ENCODE data around the gene HNRNPC. TPM values are rescaled to one million over a fixed set of nuclear protein-coding genes. Genes with fewer than 3 reads are reported as not detected.

HNRNPC gene
- total and polyA plus RNA-seq, 12 donors = 227 to 358 (median 269) TPM

DNA sequence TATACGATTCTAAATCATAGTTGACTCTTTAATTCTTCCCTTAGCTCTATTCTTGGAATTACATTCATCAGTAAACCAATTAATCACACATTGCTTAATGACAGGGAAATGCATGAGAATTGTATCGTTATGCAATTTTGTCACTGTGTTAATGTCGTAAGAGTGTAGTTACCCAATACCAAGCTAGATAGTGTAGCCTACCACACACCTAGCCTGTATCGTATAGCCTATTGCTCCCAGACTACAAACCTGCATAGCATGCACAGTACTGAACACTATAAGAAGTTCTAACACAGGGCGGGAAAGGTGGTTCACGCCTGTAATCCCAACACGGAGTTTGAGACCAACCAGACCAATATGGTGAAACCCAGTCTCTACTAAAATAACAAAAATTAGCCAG lies 24.7 kb downstream of the HNRNPC start:
- Histone ChIP-seq H3K27ac (no peak overlapping the region), H3K36me3 (peaks cover 0 to 89% (median 9%) of the 10 kb centered on the region in 9 donors), H3K27me3 (no peaks in the 10 kb centered on the region), H3K4me3 (no peak overlapping the region), H3K9me3 (no peaks in the 10 kb centered on the region), H3K4me1 (peaks cover 7 to 91% (median 32%) of the 10 kb centered on the region in 9 donors)
- no peak for ATAC-seq
- intact Hi-C loops (cut with DNase I) = loop anchor here in 4 of 10 donors (5.0 to 10.0 kb wide), 2 partner anchors 138 to 140 kb away; partner anchors contain the start of gene SUPT16H (in 4 of the 4)
- 88 to 89% methylated on average over 7 of the region's 7 CpGs for WGBS, 2 donors
- DNase-seq = no peak
- TF ChIP-seq, protein P1, sequence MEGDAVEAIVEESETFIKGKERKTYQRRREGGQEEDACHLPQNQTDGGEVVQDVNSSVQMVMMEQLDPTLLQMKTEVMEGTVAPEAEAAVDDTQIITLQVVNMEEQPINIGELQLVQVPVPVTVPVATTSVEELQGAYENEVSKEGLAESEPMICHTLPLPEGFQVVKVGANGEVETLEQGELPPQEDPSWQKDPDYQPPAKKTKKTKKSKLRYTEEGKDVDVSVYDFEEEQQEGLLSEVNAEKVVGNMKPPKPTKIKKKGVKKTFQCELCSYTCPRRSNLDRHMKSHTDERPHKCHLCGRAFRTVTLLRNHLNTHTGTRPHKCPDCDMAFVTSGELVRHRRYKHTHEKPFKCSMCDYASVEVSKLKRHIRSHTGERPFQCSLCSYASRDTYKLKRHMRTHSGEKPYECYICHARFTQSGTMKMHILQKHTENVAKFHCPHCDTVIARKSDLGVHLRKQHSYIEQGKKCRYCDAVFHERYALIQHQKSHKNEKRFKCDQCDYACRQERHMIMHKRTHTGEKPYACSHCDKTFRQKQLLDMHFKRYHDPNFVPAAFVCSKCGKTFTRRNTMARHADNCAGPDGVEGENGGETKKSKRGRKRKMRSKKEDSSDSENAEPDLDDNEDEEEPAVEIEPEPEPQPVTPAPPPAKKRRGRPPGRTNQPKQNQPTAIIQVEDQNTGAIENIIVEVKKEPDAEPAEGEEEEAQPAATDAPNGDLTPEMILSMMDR (IDR thresholded peaks at IDR 0.05) = no peak

DNA sequence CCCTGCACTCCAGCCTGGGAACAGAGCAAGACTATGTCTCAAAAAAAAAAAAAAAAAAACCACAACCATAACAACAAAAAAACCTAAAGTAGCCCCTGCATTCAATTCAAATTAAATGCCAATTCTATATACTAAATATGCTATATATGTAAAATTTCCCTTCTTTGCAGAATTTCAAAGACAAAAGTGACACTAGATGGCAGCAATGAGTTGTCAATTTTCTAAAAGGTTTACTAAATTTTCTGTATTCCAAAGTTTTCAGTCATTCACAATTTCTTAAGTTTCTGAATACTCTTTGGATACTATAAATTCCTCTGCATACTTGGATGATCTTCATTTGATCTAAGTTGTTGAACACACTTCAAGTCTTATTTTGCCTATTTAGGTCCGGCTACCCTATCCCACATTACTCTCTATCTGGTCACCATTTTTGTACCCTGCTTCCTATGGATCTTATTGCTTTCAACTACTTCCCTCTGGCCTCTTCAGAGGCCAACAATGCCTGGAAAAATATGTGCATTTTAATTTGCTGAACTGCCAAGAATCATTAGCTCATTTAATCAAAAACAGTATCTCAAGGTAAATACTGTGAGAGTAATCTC lies 27.9 kb downstream of the HNRNPC start:
- 87 to 88% methylated on average over 1 of the region's 1 CpG for WGBS, 2 donors

DNA sequence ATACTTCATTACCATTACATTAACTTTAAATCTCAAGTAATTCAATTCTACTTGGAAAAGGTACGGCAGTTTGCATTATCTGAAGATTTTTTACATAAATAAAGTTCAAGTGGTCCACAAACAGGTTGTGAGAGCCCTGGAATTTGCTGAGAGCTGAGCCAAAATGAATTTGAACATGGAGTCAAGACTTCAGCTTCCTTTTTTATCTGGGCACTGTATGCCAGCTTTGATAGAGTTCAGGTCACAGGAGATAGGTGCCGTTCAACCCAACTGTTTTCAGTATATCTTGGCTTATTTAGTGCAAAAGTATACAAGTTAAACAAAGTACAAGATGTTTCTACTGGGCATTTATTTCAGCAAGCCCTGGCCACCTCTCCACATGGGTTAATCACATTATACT lies 28.8 kb downstream of the HNRNPC start:
- ATAC-seq (peak in 3 of 8 donors; percentile 28 to 43 (median 37)), DNase-seq (no peak)
- intact Hi-C loops (cut with DNase I) = loop anchor here in 4 of 10 donors (5.0 to 10.0 kb wide), 2 partner anchors 142 to 144 kb away; partner anchors contain the start of gene SUPT16H (in 4 of the 4)
- Histone ChIP-seq H3K27ac (peak overlapping the region in 2 of 10 donors; percentile 16 to 52), H3K4me3 (no peak overlapping the region), H3K27me3 (no peaks in the 10 kb centered on the region), H3K4me1 (peaks cover 10 to 86% (median 52%) of the 10 kb centered on the region in 9 donors), H3K36me3 (peaks cover 0 to 88% (median 8%) of the 10 kb centered on the region in 9 donors), H3K9me3 (no peaks in the 10 kb centered on the region)
- 36 to 54% methylated on average over 2 of the region's 2 CpGs for WGBS, 2 donors
- TF ChIP-seq, protein P1 (IDR thresholded peaks at IDR 0.05) = no peak

More for the DNA sequence above, 27.9 kb downstream of the HNRNPC start:
- Histone ChIP-seq H3K4me1 (peaks cover 10 to 87% (median 49%) of the 10 kb centered on the region in 9 donors), H3K27ac (peak overlapping the region in 1 of 10 donors; percentile 52), H3K27me3 (no peaks in the 10 kb centered on the region), H3K36me3 (peaks cover 0 to 89% (median 8%) of the 10 kb centered on the region in 9 donors), H3K9me3 (no peaks in the 10 kb centered on the region), H3K4me3 (no peak overlapping the region)
- TF ChIP-seq, protein P1 (IDR thresholded peaks at IDR 0.05) = peak in 8 of 9 donors; percentile 22 to 59 (median 46)
- ATAC-seq (no peak), DNase-seq (no peak)
- intact Hi-C loops (cut with DNase I) = loop anchor here in 4 of 10 donors (5.0 to 10.0 kb wide), 2 partner anchors 141 to 143 kb away; partner anchors contain the start of gene SUPT16H (in 4 of the 4)

DNA sequence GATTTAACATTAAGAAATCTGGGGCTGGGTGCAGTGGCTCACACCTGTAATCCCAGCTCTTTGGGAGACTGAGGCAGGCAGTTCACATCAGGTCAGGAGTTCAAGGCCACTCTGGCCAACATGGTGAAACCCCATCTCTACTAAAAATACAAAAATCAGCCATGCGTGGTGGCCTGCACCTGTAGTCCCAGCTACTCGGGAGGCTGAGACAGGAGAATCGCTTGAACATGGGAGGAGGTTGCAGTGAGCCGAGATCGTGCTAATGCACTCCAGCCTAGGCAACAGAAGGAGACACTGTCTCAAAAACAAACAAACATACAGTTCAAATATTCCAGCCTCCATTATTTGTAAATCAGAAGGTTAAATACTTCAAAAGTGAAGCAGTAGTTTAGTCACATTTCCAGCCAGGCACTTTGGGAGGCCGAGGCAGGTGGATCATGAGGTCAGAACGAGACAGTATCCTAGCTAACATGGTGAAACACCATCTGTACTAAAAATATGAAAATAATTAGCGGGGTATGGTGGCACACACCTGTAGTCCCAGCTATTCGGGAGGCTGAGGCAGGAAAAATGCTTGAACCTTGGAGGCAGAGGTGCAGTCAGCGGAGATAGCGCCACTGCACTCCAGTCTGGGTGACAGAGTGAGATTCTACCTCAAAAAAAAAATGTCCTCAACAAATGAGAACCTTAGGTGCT lies 30.3 kb downstream of the HNRNPC start:
- Histone ChIP-seq H3K9me3 (no peaks in the 10 kb centered on the region), H3K27me3 (no peaks in the 10 kb centered on the region), H3K4me1 (peaks cover 8 to 95% (median 66%) of the 10 kb centered on the region in 9 donors), H3K36me3 (peaks cover 0 to 86% (median 8%) of the 10 kb centered on the region in 9 donors), H3K4me3 (no peak overlapping the region), H3K27ac (no peak overlapping the region)
- WGBS, 2 donors = 96 to 97% methylated on average over 11 of the region's 11 CpGs
- intact Hi-C loops (cut with DNase I) = loop anchor here in 1 of 10 donors (10.0 kb wide), 1 partner anchor 146 kb away; the partner anchor contains the start of gene SUPT16H
- TF ChIP-seq, protein P1 (IDR thresholded peaks at IDR 0.05) = no peak
- DNase-seq (no peak), ATAC-seq (peak in 1 of 8 donors; percentile 36)
